Mesenchymal stem cell (in vitro differentiated cells and primary cell): Measurements from ENCODE around the gene TMX3.

ENCODE experiments used
- DNase-seq: peaks from one replicate; pipeline ENCODE4 v3.0.0-alpha.2; 2013
- H2AFZ ChIP-seq: one replicate; pipeline ENCODE4 v1.6.1; 2013; ENCODE audit warnings: low read depth, mild to moderate bottlenecking, control low read depth, inconsistent platforms, low read length, moderate library complexity
- H2AK5ac ChIP-seq: 2 replicates; pipeline ENCODE4 v1.6.1; 2013; ENCODE audit warnings: low read length, moderate library complexity, mild to moderate bottlenecking, inconsistent platforms; ENCODE audit not compliant: severe bottlenecking
- H2BK120ac ChIP-seq: one replicate; pipeline ENCODE4 v1.6.1; 2013; ENCODE audit warnings: low read depth, mild to moderate bottlenecking, inconsistent platforms, low read length, moderate library complexity
- H2BK12ac ChIP-seq, 2 experiments: one replicate each; pipeline ENCODE4 v1.6.1; 2013; ENCODE audit warnings: inconsistent platforms in 2 of 2, low read length in 2 of 2, mild to moderate bottlenecking in 2 of 2, moderate library complexity in 2 of 2, control low read depth in 1 of 2
- H2BK15ac ChIP-seq: one replicate; pipeline ENCODE4 v1.6.1; 2013; ENCODE audit warnings: mild to moderate bottlenecking, low read depth, inconsistent platforms; ENCODE audit not compliant: poor library complexity, severe bottlenecking
- H2BK5ac ChIP-seq: 2 replicates; pipeline ENCODE4 v1.6.1; 2013; ENCODE audit warnings: low read depth, mild to moderate bottlenecking, low read length, control low read depth, inconsistent platforms; ENCODE audit not compliant: poor library complexity, severe bottlenecking
- H3K14ac ChIP-seq, 2 experiments: one replicate each; pipeline ENCODE4 v1.6.1; 2013; ENCODE audit warnings: inconsistent platforms in 2 of 2, low read length in 2 of 2, control low read depth in 1 of 2, mild to moderate bottlenecking in 1 of 2, moderate library complexity in 1 of 2
- H3K18ac ChIP-seq, 2 experiments: one replicate each; pipeline ENCODE4 v1.6.1; 2013; ENCODE audit warnings: inconsistent platforms in 2 of 2, low read length in 2 of 2, control low read depth in 1 of 2, low read depth in 1 of 2, mild to moderate bottlenecking in 1 of 2
- H3K23ac ChIP-seq, 2 experiments: one replicate each; pipeline ENCODE4 v1.6.1; 2013; ENCODE audit warnings: inconsistent platforms in 2 of 2, low read length in 2 of 2, mild to moderate bottlenecking in 2 of 2, moderate library complexity in 2 of 2, control low read depth in 1 of 2
- H3K27ac ChIP-seq: 2 replicates; pipeline ENCODE4 v1.5.1; 2013; ENCODE audit warnings: mild to moderate bottlenecking, moderate library complexity, low read length, control low read depth, inconsistent platforms; ENCODE audit not compliant: poor library complexity, severe bottlenecking
- H3K27me3 ChIP-seq, 2 experiments: 2 replicates each; pipeline versions ENCODE4 v1.6.1 to v1.7.0; 2013; ENCODE audit warnings: low read length in 2 of 2, mild to moderate bottlenecking in 2 of 2, moderate library complexity in 2 of 2, control low read depth in 1 of 2, inconsistent platforms in 1 of 2; ENCODE audit not compliant: control insufficient read depth in 1 of 2, insufficient read depth in 1 of 2
- H3K36me3 ChIP-seq, 2 experiments: 2 replicates each; pipeline versions ENCODE4 v1.6.1 to v1.7.0; 2013; ENCODE audit warnings: low read length in 2 of 2, control low read depth in 1 of 2, inconsistent platforms in 1 of 2, low read depth in 1 of 2, mild to moderate bottlenecking in 1 of 2; ENCODE audit not compliant: insufficient read depth in 2 of 2, control insufficient read depth in 1 of 2
- H3K4ac ChIP-seq, 2 experiments: one replicate each; pipeline ENCODE4 v1.6.1; 2013; ENCODE audit warnings: inconsistent platforms in 2 of 2, low read length in 2 of 2, mild to moderate bottlenecking in 2 of 2, moderate library complexity in 2 of 2, control low read depth in 1 of 2, low read depth in 1 of 2
- H3K4me1 ChIP-seq: 2 replicates; pipeline ENCODE4 v1.6.1; 2013; ENCODE audit warnings: low read depth, low read length, control low read depth; ENCODE audit not compliant: control insufficient read depth, insufficient read depth
- H3K4me2 ChIP-seq: 2 replicates; pipeline ENCODE4 v1.6.1; 2013; ENCODE audit warnings: low read length, mild to moderate bottlenecking, inconsistent platforms; ENCODE audit not compliant: poor library complexity, severe bottlenecking
- H3K4me3 ChIP-seq, 2 experiments: 2 replicates each; pipeline versions ENCODE4 v1.5.1 to v1.7.0; 2013; ENCODE audit warnings: low read length in 2 of 2, mild to moderate bottlenecking in 2 of 2, control low read depth in 1 of 2, low read depth in 1 of 2; ENCODE audit not compliant: insufficient read depth in 1 of 2
- H3K79me1 ChIP-seq: replicated peaks from 2 replicates; pipeline ENCODE4 v1.6.1; 2013; ENCODE audit warnings: mild to moderate bottlenecking, control low read depth, low read length, inconsistent platforms; ENCODE audit not compliant: poor library complexity, severe bottlenecking
- H3K9ac ChIP-seq: 2 replicates; pipeline ENCODE4 v1.7.0; 2013; ENCODE audit warnings: mild to moderate bottlenecking, low read length, moderate library complexity
- H3K9me3 ChIP-seq: 2 replicates; pipeline ENCODE4 v1.7.0; 2013; ENCODE audit warnings: mild to moderate bottlenecking, low read length; ENCODE audit not compliant: control insufficient read depth
- H4K8ac ChIP-seq: one replicate; pipeline ENCODE4 v1.6.1; 2013; ENCODE audit warnings: inconsistent platforms, mild to moderate bottlenecking, low read length, moderate library complexity
- H4K91ac ChIP-seq: one replicate; pipeline ENCODE4 v1.6.1; 2013; ENCODE audit warnings: mild to moderate bottlenecking, low read length, inconsistent platforms
- WGBS: methylation state at CpG from one replicate; pipeline ENCODE4 v1.1.7; 2013; ENCODE audit warnings: mixed read lengths; 5-methylcytosine and 5-hydroxymethylcytosine counted together

Gene TMX3

GRCh38 chr18:68694316-68694715, 20.6 kb downstream of the TMX3 start:
- H3K27me3 ChIP-seq = no peaks in the 10 kb centered on the region

GRCh38 chr18:68693091-68693815, 21.7 kb downstream of the TMX3 start:
- no peak overlapping the region for H2BK12ac ChIP-seq
- H4K91ac ChIP-seq = no peak overlapping the region
- H3K9me3 ChIP-seq = no peaks in the 10 kb centered on the region
- H3K36me3 ChIP-seq = peaks cover 25 to 80% of the 10 kb centered on the region in 2 experiments
- no peak for DNase-seq
- 98% methylated on average over 26 of the region's 26 CpGs for WGBS
- H2BK15ac ChIP-seq = no peak overlapping the region
- H3K4me1 ChIP-seq = peaks cover 1% of the 10 kb centered on the region
- no peak overlapping the region for H3K4me3 ChIP-seq
- no peak overlapping the region for H2BK120ac ChIP-seq
- H3K27me3 ChIP-seq = no peaks in the 10 kb centered on the region
- no peak overlapping the region for H3K4me2 ChIP-seq
- no peak overlapping the region for H3K14ac ChIP-seq
- H3K9ac ChIP-seq = no peak overlapping the region
- H2AK5ac ChIP-seq = no peak overlapping the region
- H3K23ac ChIP-seq = no peak overlapping the region
- no peak overlapping the region for H3K18ac ChIP-seq
- H2AFZ ChIP-seq = no peak overlapping the region
- peak overlapping the region; percentile 38 for H4K8ac ChIP-seq
- no peak overlapping the region for H3K27ac ChIP-seq
- H3K79me1 ChIP-seq = peaks cover 20% of the 10 kb centered on the region
- H2BK5ac ChIP-seq = no peak overlapping the region
- H3K4ac ChIP-seq = no peak overlapping the region

More at GRCh38 chr18:68694316-68694715, 20.6 kb downstream of the TMX3 start:
- Histone ChIP-seq H3K23ac (no peak overlapping the region), H3K4me2 (no peak overlapping the region), H3K4ac (no peak overlapping the region), H2BK5ac (no peak overlapping the region), H3K4me1 (peaks cover 1% of the 10 kb centered on the region), H2AK5ac (no peak overlapping the region), H2BK12ac (no peak overlapping the region), H3K79me1 (peaks cover 20% of the 10 kb centered on the region), H2BK120ac (no peak overlapping the region), H4K8ac (no peak overlapping the region), H3K4me3 (no peak overlapping the region), H3K27ac (no peak overlapping the region), H3K9ac (no peak overlapping the region), H2AFZ (no peak overlapping the region), H3K14ac (no peak overlapping the region), H3K36me3 (peaks cover 25 to 71% of the 10 kb centered on the region in 2 experiments), H3K18ac (no peak overlapping the region), H2BK15ac (no peak overlapping the region), H3K9me3 (no peaks in the 10 kb centered on the region), H4K91ac (peak overlapping the region; percentile 57)
- no peak for DNase-seq
- WGBS = 98% methylated on average over 9 of the region's 11 CpGs

GRCh38 chr18:68679528-68679927, 35.4 kb downstream of the TMX3 start:
- H3K9me3 ChIP-seq = no peaks in the 10 kb centered on the region
- no peak overlapping the region for H3K27ac ChIP-seq
- no peak overlapping the region for H3K18ac ChIP-seq
- H3K4me1 ChIP-seq = no peaks in the 10 kb centered on the region
- no peak overlapping the region for H3K4me3 ChIP-seq
- H2BK5ac ChIP-seq = no peak overlapping the region
- H4K91ac ChIP-seq = no peak overlapping the region
- H3K4ac ChIP-seq = no peak overlapping the region
- H3K14ac ChIP-seq = no peak overlapping the region
- H3K79me1 ChIP-seq = peaks cover 5% of the 10 kb centered on the region
- no peak overlapping the region for H2AK5ac ChIP-seq
- no peak overlapping the region for H2BK15ac ChIP-seq
- no peak overlapping the region for H3K9ac ChIP-seq
- no peak overlapping the region for H3K23ac ChIP-seq
- no peak overlapping the region for H2AFZ ChIP-seq
- H2BK120ac ChIP-seq = no peak overlapping the region
- DNase-seq = peak; percentile 54
- H4K8ac ChIP-seq = no peak overlapping the region
- peaks cover 0 to 91% of the 10 kb centered on the region in 2 experiments for H3K36me3 ChIP-seq
- H3K4me2 ChIP-seq = no peak overlapping the region
- WGBS = 86% methylated on average over 1 of the region's 1 CpG
- no peaks in the 10 kb centered on the region for H3K27me3 ChIP-seq
- no peak overlapping the region for H2BK12ac ChIP-seq

- H3K27ac ChIP-seq = no peak overlapping the region
- H2AK5ac ChIP-seq = no peak overlapping the region
- H3K4me2 ChIP-seq = no peak overlapping the region
- peak; percentile 42 for DNase-seq
- no peak overlapping the region for H2BK5ac ChIP-seq
- no peak overlapping the region for H3K4me3 ChIP-seq
- H2BK12ac ChIP-seq = no peak overlapping the region
- no peak overlapping the region for H2BK15ac ChIP-seq
- peak overlapping the region; percentile 58 for H3K9ac ChIP-seq
- H3K79me1 ChIP-seq = peaks cover 4% of the 10 kb centered on the region
- H3K4me1 ChIP-seq = no peaks in the 10 kb centered on the region
- H3K23ac ChIP-seq = no peak overlapping the region
- H3K14ac ChIP-seq = no peak overlapping the region
- no peak overlapping the region for H4K91ac ChIP-seq
- peaks cover 0 to 66% of the 10 kb centered on the region in 2 experiments for H3K36me3 ChIP-seq
- H3K18ac ChIP-seq = peak overlapping the region in 1 of 2 experiments; percentile 21
- WGBS = 100% methylated on average over 2 of the region's 2 CpGs
- H3K4ac ChIP-seq = no peak overlapping the region
- no peak overlapping the region for H2AFZ ChIP-seq
- H3K9me3 ChIP-seq = no peaks in the 10 kb centered on the region
- H4K8ac ChIP-seq = no peak overlapping the region
- no peaks in the 10 kb centered on the region for H3K27me3 ChIP-seq
- no peak overlapping the region for H2BK120ac ChIP-seq
Observed at GRCh38 chr18:68676913-68677312, 38.0 kb downstream of the TMX3 start.
